NAMALWA (cell line): ENCODE results near the gene RPL12.
A peak's percentile ranks its signal among the peaks of the same experiment; 100 is the strongest.

ENCODE experiments used
- DNase-seq: peaks from one replicate; pipeline ENCODE4 v3.0.0-alpha.2; 2015; ENCODE audit warnings: low spot score

The RPL12 gene

DNA sequence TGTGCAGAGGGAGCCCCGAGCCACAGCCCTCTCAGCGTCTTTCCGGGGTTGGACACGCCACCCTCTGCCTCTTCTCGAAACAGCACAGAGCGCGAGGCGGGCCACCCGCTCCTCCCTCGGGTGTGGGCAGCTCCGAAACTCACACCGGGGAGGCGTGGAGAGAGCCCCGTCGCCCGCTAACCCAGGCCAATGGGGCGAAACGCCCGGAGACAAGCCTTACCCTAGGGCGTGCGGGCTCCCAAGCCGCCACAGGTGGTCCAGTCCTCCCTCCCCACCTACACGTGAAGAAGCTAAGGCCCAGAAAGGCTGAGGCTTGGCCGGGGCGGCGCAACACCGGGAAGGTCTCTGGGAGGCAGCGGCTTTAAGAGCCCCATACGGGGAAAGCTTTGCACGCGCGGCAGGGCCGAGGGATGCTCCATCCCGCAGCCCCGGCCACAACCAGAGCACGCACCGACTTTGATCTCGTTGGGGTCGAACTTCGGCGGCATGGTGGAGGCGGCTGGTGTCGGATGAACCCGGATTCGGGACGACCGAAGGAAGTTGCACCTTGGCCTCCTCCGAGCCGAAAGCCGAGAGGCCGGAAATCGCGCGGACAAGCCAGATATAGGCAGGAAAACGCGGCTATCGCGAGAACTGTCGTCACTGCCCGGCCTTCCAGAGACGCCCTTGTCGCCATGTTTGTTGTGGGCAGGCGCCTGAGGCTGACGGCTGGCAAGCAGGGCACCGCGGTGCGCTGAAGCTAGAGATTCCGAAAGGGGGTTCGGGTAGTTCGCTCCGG is at the start of gene RPL12, which contains the start of gene LRSAM1:
Gene RPL12 (minus strand): TSS at position 577 of the 778 bp plus-strand sequence. CDS start 89 bp downstream, at position 488.
Gene LRSAM1 (plus strand): TSS at position 681 of the 778 bp plus-strand sequence. CDS start 3,018 bp downstream, outside the sequence.
- DNase-seq = peak; percentile 96

DNA sequence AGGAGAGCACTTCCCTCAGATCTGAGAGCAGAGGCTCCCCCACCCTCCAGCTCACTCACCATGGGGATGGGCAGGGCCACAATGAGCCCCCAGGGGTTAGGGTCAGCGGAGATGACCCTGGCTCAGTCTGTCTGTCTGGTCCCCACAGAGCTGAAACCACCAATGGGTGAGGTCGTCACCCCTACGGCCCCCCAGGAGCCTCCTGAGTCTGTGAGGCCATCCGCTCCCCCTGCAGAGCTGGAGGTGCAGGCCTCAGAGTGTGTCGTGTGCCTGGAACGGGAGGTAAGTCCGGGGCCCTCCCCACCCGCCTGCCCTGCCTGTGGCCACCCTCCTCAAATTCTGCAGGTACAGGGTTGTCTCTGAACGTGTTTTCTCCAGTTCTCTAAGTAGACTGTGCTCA is 49.7 kb upstream of the RPL12 start:
- no peak for DNase-seq

DNA sequence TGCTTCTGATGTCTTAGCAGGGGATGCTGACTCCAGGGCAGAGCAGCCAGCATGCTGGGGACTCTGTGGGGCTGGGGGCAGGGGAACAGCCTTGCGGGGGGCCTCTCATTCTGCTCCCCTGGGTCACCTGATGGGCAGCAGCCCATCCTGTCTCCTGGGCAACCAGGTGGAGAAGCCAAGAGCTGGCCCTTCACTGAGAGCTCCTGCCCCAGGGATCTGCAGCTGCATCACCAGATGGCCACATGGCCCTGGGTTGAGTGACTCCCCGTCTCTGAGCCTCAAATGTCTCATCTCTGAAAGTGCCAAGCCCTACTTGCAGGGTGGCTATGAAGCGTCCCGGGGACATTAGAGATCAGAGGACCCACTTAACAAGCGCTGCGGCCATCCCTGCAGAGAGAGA is 49.2 kb upstream of the RPL12 start:
- DNase-seq = no peak

DNA sequence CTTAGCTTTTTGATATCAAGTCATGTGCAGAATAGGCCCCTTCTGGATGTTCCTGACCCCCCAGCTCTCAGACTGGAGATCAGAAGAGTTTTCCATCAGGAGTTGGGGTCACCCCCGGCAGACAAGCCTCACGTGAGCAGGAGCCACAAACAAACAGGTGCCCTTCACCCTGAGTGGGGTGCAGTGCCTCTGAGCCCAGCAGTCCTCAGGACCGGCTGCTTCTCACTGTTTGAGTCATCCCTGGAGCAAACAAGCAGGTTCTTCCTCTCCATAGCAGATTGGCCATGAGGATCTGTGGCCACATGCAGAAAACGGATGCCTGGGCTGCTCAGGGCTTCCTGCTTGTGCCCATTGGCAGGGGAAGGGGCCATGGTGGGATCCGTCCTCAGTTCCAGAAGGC is 47.1 kb upstream of the RPL12 start:
- DNase-seq = no peak

DNA sequence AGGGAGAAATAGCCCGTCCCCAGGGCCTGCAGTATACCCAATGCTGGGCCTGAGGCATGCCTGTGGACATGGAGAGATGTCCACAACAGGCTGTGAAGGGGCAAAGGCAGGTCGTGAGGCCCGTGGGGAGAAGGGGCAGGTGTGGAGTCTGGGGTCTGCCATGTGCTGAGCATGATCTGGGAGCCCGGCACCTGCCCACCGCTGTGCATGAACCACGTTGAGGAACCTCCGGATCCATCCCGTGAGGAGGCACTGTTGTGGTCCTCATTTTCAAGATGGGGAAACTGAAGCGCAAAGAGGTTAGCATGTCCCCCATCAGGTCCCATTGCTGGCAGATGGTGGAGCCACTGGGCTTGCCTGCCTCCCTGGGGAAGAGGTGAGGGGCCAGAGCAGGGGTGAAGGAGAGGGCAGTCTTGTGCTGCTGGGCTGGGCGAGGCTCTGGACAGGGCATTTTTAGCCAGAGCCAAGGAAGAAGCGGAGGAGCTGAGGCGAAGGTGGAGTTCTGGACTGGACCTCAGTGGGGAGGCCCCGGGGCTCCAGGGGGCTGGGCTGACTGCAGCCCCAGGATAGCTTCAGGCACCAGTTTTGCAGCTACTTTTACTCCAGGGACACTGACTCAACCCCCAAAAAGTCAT is 46.6 kb upstream of the RPL12 start:
- no peak for DNase-seq

DNA sequence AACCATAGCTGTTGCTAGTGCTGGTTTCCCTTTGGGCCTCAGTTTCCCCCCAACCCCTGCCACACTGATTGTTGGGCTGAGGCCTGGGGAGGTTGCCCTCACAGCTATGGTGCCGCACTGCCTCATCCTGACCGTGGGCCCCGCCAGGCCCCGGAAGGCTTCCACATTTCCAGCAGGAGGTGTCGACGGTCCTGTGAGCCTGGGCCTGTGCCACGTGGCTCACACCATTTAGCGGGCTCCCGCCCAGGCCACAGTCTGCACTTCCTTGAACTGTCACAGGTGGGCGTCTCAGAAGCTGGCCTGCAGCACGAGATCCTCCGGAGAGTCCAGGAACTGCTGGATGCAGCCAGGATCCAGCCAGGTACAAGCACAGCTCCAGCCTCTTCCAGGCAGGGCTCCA is 45.8 kb upstream of the RPL12 start:
- no peak for DNase-seq

DNA sequence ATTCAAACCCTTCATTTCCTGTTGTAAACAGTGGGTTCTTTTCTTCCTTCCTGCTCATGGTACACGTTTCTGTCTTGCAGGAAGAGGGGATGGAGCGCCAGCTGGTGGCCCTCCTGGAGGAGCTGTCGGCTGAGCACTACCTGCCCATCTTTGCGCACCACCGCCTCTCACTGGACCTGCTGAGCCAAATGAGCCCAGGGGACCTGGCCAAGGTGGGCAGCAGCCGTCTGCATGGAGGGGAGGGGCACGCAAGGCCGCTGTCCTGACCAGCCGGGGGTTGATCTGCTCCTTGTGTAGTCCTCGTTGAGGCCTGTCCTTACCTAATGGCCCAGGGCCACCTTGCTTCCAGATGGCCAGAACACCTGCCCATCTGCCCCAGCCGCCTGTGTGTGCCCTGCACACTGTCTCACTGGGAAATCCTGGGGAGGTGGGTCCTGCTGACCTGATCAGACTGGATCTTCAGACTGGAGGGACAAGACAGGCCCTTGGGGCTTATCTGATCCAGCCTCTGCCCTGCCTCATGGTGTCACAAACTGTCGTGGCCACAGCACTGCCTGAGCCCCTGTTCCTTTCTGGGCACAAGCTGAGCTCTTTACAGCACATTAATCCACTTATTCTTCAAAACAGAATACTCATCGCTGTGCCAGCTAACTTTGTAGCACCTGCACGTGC is 44.8 kb upstream of the RPL12 start:
- no peak for DNase-seq

DNA sequence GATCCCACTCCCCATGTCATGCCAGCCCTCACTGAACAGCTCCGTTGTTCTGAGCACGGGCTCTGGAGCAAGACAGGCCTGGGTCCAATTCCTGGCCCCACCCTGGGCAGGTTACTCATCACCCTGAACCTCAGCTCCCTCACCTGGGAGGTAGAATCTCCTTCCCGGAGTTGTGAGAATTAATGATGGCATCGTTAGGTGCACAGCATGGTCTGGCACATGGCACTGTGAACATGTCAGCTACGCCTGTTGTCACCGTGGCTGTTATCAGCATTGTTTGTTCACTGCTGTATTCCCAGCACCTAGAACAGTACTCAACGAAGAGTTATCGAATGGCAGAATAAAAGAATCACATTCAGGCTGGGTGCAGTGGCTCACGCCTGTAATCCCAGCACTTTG is 43.1 kb upstream of the RPL12 start:
- no peak for DNase-seq

DNA sequence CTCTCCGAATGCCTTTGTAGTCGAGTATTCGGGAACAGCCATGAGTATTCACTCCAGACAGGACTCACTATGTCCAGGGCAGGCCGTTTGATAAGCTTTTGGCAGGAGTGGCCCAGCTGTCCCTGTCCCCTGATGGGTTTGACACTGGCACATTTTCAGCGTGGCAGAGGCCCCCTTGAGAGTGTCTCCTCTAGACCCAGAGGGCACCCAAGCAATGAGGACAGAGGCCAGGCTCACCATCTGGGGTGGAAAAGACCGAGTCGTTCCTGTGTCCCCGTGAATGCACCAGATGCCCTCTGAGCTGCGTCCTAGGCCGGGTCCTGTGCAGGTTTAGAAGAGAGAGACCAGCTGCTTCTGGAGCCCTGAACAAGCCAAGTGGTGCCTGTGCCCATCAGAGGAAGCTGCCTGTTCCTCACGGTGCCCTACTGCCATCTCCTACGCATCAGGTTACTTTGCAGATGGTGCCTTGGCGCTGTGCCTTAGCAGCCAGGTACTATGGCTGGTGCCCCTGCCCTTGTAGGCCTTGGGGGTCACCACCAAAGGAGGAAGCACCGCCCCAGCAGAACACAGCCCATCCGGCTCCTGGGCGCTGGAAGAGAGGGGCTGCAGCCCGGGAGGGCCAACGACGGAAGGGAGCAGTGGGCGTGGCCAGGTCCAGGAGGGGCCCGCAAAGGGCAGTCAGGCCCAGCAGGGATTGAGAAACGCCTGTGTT is 42.5 kb upstream of the RPL12 start:
- DNase-seq = no peak

DNA sequence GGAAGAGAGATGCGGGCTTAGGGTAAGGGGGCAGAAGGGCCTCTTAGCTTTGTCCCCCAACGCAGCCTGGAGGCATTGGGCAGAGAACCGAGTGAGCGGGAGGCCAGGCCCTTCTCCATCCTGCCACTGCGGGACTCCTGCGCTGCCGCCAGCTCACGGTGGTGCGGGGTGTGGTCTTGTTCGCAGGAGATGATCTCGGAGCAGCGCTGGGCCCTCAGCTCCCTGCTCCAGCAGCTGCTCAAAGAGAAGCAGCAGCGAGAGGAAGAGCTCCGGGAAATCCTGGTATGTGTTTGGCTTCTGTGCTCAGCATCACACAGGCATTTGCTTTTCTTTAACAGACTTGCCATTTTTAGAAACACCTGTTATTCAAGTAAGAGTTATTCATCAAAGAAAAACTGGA is 41.4 kb upstream of the RPL12 start:
- DNase-seq = no peak

DNA sequence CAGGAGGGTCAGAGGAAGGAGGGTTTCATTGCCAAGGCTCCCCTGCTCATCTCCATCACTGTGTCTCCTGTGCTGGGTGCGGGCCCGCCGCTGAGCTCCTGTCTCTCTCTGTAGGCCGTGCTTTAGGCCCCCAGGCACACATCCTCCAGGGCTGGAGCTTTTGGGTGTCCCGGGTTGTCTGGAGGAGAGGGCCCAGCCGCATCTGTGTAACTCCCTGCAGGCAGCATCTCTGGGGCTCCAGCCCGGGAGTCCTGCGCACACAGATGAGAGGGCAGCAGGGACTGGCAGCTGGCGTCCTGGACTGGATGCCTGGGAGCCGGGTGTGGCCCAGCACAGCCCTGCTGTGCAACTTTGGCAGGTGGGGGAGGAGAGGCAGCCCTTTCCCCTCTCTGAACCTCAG is 40.3 kb upstream of the RPL12 start:
- DNase-seq = no peak

DNA sequence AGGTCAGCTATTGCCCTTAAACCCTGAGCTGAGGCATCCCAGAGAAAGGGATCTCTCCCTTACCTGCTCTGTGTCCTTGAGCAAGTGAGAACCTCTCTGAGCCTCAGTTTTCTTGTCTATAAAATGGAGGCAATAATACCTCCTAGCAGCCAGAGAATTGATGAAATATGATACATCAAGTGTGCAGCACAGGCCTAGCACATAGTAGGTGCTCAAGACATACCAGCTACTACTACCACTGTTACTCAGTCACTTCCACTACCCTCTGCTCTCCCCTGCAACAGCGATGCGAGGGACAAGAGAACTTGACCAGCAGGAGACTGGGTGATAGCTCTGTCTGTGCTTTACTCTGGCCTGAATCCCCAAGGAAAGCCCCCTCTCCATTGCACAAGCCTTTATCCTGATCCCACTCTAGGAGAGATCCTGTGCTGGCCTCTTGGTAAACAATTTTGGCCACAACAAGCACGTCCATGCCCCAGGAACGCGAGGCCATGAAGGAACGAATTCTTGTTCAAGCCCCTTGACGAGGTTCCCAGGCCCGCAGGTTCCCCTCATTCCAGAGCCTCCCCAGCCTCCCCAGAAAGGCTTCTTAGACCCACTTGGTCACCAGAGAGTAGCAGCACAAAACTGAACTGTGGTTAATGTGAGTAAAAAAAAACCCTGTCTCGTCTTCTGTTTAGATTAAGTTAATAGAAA is 39.5 kb upstream of the RPL12 start:
- no peak for DNase-seq

DNA sequence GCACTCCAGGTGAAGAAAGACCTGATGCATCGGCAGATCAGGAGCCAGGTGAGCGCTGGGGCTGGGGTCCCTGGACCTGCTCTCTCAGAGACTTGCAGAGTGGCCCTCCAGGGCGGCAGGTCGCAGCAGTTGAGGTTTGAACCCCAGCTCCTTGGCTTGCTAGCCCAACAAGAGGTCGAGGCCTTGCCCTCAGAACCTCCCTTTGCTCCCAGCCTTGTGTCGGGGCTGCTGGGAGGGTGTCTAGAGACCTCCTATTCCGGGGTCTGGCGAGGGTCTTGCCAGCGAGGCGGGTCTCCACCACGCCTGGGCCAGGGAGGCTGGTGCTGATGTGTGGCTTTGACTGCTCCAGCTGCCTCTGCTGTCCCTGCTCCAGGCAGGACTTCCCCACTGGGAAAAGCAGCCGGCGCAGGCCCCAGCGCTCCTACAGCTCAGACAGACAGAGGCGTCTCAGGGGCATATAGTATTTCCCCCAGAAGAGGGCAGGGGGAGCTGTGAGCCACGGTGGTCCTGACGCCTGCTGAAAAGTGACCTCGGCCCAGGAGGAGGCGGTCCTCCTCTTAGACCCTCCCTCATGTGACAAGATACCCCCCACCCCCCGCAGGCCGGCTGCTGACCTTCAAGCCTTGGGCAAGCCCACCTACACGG is 38.4 kb upstream of the RPL12 start:
- no peak for DNase-seq

DNA sequence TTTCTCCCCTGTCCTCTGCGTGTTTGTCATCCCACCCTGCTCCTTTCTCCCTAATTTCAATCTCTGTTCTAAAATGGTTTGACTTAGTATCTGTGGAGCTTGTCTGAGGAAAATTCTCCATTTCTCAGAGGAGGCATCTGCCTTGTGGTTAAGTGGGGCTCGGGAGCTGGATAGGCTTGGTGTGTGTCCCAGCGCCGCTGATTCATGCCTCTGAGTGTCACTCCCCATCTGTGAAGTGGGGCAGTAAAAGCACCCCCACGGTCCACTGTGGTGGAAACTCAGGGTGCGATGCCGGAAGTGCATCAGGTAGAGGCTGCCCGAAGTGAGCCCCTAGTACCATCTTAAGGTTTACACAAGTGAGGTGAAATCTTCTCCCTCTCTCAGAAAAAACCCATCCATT is 37.7 kb upstream of the RPL12 start:
- DNase-seq = no peak

DNA sequence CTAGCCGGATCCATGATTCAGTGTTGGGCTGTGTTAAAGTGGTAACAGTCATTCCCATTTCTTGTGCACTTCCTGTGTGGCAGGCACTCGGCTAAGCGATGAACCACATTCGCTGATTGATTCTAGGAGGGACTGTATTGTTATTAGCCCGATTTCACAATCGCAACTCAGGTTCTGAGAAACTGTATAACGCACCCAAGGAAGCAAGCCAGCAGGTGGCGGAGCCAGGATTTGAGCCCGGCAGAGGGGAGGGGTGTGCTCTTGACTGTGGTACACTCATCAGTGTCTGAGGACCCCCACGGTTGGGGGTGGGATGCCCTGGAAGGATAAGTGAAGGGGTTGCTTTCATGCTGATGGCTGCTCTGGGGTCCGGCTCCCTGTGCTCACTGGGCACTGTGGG is 34.8 kb upstream of the RPL12 start:
- no peak for DNase-seq

DNA sequence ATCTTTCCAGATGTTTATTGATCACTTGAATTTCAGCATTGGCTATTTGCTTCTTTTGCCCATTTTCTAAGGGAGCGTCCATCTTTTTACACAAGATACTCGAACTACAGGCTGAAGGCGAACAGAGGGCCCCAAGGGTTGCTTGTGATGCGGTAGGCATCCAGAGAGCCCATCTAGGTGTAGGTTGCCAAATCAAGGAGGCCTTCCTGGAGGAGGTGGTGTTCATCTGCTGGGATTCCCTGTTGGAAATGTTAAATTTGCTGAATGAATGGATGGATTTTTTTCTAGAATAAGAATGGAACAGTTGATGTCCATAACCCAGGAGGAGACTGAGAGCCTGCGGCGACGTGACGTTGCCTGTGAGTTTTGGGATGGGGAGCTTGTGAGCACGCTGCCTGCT is 31.5 kb upstream of the RPL12 start:
- no peak for DNase-seq

DNA sequence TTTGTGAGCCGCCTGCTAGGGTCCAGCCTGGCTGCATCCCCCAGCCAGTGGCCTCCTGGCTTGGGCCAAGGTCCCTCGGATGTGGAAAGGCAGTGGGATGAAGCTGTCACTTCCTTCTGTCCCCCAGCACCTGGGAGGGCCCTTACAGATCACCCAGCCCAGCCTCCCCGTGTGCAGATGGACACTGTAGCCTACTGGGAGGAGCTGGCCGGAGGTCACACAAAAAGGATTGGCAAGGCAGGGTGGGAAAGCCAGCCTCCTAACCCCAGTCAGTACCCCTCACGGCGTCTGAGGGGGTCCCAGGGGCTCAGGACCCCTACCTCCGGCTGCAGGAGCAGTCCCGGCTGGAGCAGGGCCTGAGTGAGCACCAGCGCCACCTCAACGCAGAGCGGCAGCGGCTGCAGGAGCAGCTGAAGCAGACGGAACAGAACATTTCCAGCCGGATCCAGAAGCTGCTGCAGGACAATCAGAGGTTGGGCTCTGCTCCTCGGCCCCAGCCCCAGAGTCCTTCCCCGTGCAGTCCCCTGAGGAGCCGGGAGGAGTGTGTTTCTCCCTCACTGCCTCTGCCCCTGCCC is 28.4 kb upstream of the RPL12 start:
- no peak for DNase-seq

DNA sequence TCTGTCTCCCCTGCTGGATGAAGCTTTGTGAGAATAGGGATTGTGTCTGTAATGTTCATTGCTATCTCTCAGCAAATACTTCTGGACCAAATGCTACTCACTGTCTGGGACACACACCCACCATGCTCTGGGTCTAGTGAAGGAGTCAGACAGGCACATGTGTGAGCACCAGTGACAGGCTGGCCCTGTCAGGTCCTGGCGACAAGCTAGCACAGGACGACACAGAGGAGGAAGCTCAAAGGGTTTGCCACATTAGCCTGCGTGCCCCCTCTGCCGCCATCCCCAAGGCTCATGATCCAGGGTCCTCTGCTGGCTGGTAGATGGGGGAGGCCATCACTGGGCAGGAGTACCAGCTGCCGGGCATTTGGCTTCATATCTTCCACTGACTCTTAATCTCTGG is 23.4 kb upstream of the RPL12 start:
- DNase-seq = no peak

DNA sequence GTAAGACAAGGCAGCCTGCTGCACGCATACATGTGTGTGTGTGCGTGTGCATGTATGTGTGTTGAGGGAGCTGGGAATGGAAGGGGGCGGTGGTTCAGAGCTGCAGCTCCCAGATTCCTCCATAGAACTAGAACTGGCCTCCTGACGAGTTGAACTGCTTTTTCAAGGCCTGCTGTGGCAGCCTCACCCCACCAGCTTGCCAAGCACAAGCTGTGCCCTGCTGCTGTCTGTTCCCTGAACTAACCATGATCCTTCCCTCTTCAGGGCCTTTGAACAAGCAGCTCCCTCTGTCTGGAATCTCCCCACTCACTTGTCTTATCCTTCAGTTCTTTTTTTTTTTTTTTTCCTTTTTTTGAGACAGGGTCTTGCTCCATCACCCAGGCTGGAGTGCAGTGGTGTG is 22.7 kb upstream of the RPL12 start:
- DNase-seq = no peak

DNA sequence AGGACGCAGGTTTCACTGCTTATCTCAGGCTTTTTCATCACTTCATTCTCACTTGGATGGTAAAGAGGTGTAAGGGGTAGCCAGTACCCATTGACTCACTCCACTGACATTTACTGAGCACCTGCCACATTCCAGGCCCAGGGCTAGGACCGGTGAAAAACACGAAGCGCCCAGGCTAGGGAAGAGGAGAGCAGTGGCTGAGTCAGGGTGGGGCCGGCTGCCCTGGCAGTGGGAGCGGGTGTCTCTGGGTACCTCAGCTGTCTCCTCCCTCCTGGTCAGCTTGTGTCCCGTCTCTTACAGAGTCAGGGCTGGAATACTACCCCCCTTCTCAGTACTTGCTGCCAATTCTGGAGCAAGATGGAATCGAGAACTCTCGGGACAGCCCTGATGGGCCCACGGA is 22.3 kb upstream of the RPL12 start:
- no peak for DNase-seq

DNA sequence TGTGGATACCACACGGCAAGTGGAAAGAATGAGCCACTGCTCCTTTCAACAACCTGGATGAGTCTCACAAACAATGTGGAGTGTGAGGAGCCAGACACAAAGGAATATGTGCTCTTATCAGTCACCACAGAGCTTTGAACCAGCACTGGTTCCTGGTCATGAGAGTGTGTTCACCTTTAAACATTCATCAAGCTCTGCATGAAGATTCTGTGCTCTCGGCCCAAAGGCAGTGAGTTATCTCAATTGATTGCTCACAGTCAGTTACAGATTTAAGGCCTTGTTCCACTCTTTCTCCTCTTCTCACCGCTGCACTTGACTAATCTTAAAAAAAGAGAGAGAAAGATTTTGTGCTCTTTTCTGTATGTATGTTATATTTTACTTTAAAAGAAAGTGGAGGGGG is 19.5 kb upstream of the RPL12 start:
- no peak for DNase-seq
